HEK293 (cell line): Measurements from ENCODE around the gene KLHDC7B.

Source experiments
- CTCF ChIA-PET: fragments of 350-600 bp; formaldehyde crosslinking; extraction: SDS; loops from one replicate; lab custom pipeline; 2021; ENCODE audit warnings: antibody characterized with exemption; lab: Yijun Ruan, JAX
- POLR2A ChIA-PET: fragments of 300-600 bp; formaldehyde crosslinking; extraction: SDS; loops from one replicate; lab custom pipeline; 2020; ENCODE audit warnings: antibody characterized with exemption, inconsistent platforms; lab: Yijun Ruan, JAX
- H3K27ac ChIP-seq: fragments of 200-500 bp; sonication (Bioruptor generic); 2 replicates; pipeline ENCODE4 v1.5.1; 2014; ENCODE audit warnings: low read depth, low read length, control low read depth, inconsistent platforms; ENCODE audit errors: extremely low read depth
- H3K36me3 ChIP-seq, 2 experiments: fragments of 200-500 bp in 1 of 2; sonication (Bioruptor generic) in 1 of 2; 1 replicate in 1 of 2; 2 replicates in 1 of 2; pipeline ENCODE4 v1.5.1; 2014 to 2017; ENCODE audit warnings: inconsistent platforms in 2 of 2, low read length in 2 of 2; ENCODE audit not compliant: control insufficient read depth in 2 of 2, insufficient read depth in 1 of 2
- H3K4me1 ChIP-seq: fragments of 200-500 bp; sonication (Bioruptor generic); 2 replicates; pipeline ENCODE4 v1.5.1; 2014; ENCODE audit warnings: mild to moderate bottlenecking, low read length, inconsistent platforms; ENCODE audit not compliant: control insufficient read depth, insufficient read depth
- H3K4me3 ChIP-seq: 2 replicates; pipeline ENCODE4 v1.5.1; 2011; ENCODE audit warnings: low read depth, mild to moderate bottlenecking, control low read depth, low read length, moderate library complexity
- H3K9me3 ChIP-seq: fragments of 200-500 bp; sonication (Bioruptor generic); 2 replicates; pipeline ENCODE4 v1.5.1; 2014; ENCODE audit warnings: low read depth, low read length, inconsistent platforms; ENCODE audit not compliant: control insufficient read depth, insufficient read depth
- GLIS1 ChIP-seq: fragments of 450-650 bp; formaldehyde crosslinking; IDR thresholded peaks from 2 replicates; pipeline ENCODE4 v1.5.1; 2016; ENCODE audit warnings: missing biosample characterization, missing genetic modification characterization
- GLIS2 ChIP-seq: fragments of 450-650 bp; formaldehyde crosslinking; IDR thresholded peaks from 2 replicates; pipeline ENCODE4 v1.5.1; 2016; ENCODE audit warnings: missing biosample characterization, missing genetic modification characterization
- MZF1 ChIP-seq: fragments of 450-650 bp; formaldehyde crosslinking; IDR thresholded peaks from 2 replicates; pipeline ENCODE4 v1.5.1; 2017; ENCODE audit warnings: missing biosample characterization, missing genetic modification characterization, borderline replicate concordance
- PBX3 ChIP-seq: sonication (generic); formaldehyde crosslinking; IDR thresholded peaks from 2 replicates; pipeline ENCODE4 v1.8.1; 2022; ENCODE audit warnings: mild to moderate bottlenecking, moderate library complexity, missing genetic modification reagents
- SP2 ChIP-seq: fragments of 450-650 bp; formaldehyde crosslinking; IDR thresholded peaks from 2 replicates; pipeline ENCODE4 v1.5.1; 2016; ENCODE audit warnings: missing biosample characterization, missing genetic modification characterization
- ZFHX2 ChIP-seq: fragments of 450-650 bp; formaldehyde crosslinking; conservative IDR thresholded peaks from 2 replicates; pipeline ENCODE4 v1.5.1; 2016; ENCODE audit warnings: missing biosample characterization, missing genetic modification characterization
- ZIC2 ChIP-seq: fragments of 450-650 bp; formaldehyde crosslinking; IDR thresholded peaks from 2 replicates; pipeline ENCODE4 v1.5.1; 2016; ENCODE audit warnings: missing biosample characterization, missing genetic modification characterization
- ZNF112 ChIP-seq: fragments of 450-650 bp; formaldehyde crosslinking; IDR thresholded peaks from 2 replicates; pipeline ENCODE4 v1.5.0; 2017; ENCODE audit warnings: missing biosample characterization, missing genetic modification characterization
- ZNF169 ChIP-seq: fragments of 450-650 bp; formaldehyde crosslinking; IDR thresholded peaks from 2 replicates; pipeline ENCODE4 v1.5.1; 2016; ENCODE audit warnings: missing biosample characterization, missing genetic modification characterization
- ZNF184 ChIP-seq: fragments of 450-650 bp; IDR thresholded peaks from 2 replicates; pipeline ENCODE4 v1.5.1; 2018; ENCODE audit warnings: missing biosample characterization, mild to moderate bottlenecking, missing genetic modification characterization
- ZNF2 ChIP-seq: fragments of 450-650 bp; formaldehyde crosslinking; IDR thresholded peaks from 2 replicates; pipeline ENCODE4 v1.5.1; 2016; ENCODE audit warnings: missing biosample characterization, missing genetic modification characterization
- ZNF274 ChIP-seq, 2 experiments: fragments of 200-500 bp in 1 of 2; fragments of 450-650 bp in 1 of 2; sonication (Bioruptor generic) in 1 of 2; formaldehyde crosslinking in 1 of 2; IDR thresholded peaks; 2 replicates each; pipeline versions ENCODE4 v1.5.1 to v1.6.1; 2014 to 2016; ENCODE audit warnings: borderline replicate concordance in 1 of 2, inconsistent platforms in 1 of 2, low read length in 1 of 2, missing biosample characterization in 1 of 2, missing genetic modification characterization in 1 of 2
- ZNF280C ChIP-seq: fragments of 450-650 bp; formaldehyde crosslinking; IDR thresholded peaks from 2 replicates; pipeline ENCODE4 v1.5.1; 2016; ENCODE audit warnings: missing biosample characterization, missing genetic modification characterization
- ZNF423 ChIP-seq: fragments of 450-650 bp; formaldehyde crosslinking; IDR thresholded peaks from 2 replicates; pipeline ENCODE4 v1.5.1; 2016; ENCODE audit warnings: missing biosample characterization, missing genetic modification characterization
- ZNF621 ChIP-seq: fragments of 450-650 bp; formaldehyde crosslinking; IDR thresholded peaks from 2 replicates; pipeline ENCODE4 v1.5.1; 2017; ENCODE audit warnings: missing biosample characterization, missing genetic modification characterization
- ZSCAN16 ChIP-seq: fragments of 450-650 bp; formaldehyde crosslinking; IDR thresholded peaks from 2 replicates; pipeline ENCODE4 v1.5.1; 2016; ENCODE audit warnings: missing biosample characterization, missing genetic modification characterization

The KLHDC7B gene

GRCh38 chr22:50520826-50521453, 24.8 kb upstream of the KLHDC7B start:
- POLR2A ChIA-PET: interaction anchor here (5.3 kb wide), 1 partner anchor 12 kb away, joined by 189 read pairs; the partner anchor contains the start of genes LMF2 and NCAPH2
- Histone ChIP-seq H3K36me3 (peaks cover 0 to 80% of the 10 kb centered on the region in 2 experiments; a peak in 2 of 3 replicates), H3K27ac (no peak overlapping the region), H3K4me1 (no peaks in the 10 kb centered on the region)
- CTCF ChIA-PET: no interaction called here
- TF ChIP-seq ZNF2 (tag by site-specific recombination): no peak
- peak; percentile 40; the same call in 1 of the 2 replicates for TF ChIP-seq GLIS1
- TF ChIP-seq SP2: no peak
- no peak for TF ChIP-seq ZNF112 (tag by site-specific recombination)
- TF ChIP-seq ZNF274 (IDR thresholded peaks at IDR 0.05; ENCODE audit: low read length): no peak
- no peak for TF ChIP-seq ZNF274 (tag by site-specific recombination; IDR thresholded peaks at IDR 0.05; ENCODE audit: borderline replicate concordance)
- no peak for TF ChIP-seq ZNF423
- no peak for TF ChIP-seq ZNF280C
- no peak for TF ChIP-seq ZSCAN16
- TF ChIP-seq, all 188 proteins: peak for 1
- H3K9me3 ChIP-seq: no peaks in the 10 kb centered on the region
- no peak overlapping the region for H3K4me3 ChIP-seq

- Histone ChIP-seq H3K9me3 (no peaks in the 10 kb centered on the region), H3K36me3 (peaks cover 0 to 73% of the 10 kb centered on the region in 2 experiments; a peak in 2 of 3 replicates), H3K4me1 (no peaks in the 10 kb centered on the region; the same call in 1 of the 2 replicates), H3K27ac (no peak overlapping the region; the same call in 1 of the 2 replicates), H3K4me3 (no peak overlapping the region)
- no peak for TF ChIP-seq ZNF621 (tag by site-specific recombination)
- no peak for TF ChIP-seq ZNF184 (tag by site-specific recombination)
- no peak for TF ChIP-seq ZNF169 (tag by site-specific recombination)
- peak; percentile 10; the same call in 1 of the 2 replicates for TF ChIP-seq ZFHX2 (tag by site-specific recombination)
- CTCF ChIA-PET: no interaction called here
- POLR2A ChIA-PET: interaction anchor here (5.3 kb wide), 1 partner anchor 13 kb away, joined by 189 read pairs; the partner anchor contains the start of genes LMF2 and NCAPH2
These were observed 24.0 kb upstream of the KLHDC7B start for GRCh38 chr22:50521710-50522109.

GRCh38 chr22:50522208-50522805, 23.4 kb upstream of the KLHDC7B start:
- Histone ChIP-seq H3K36me3 (peaks cover 0 to 67% of the 10 kb centered on the region in 2 experiments; a peak in 2 of 3 replicates), H3K9me3 (no peaks in the 10 kb centered on the region), H3K27ac (no peak overlapping the region), H3K4me1 (no peaks in the 10 kb centered on the region; the same call in 1 of the 2 replicates), H3K4me3 (no peak overlapping the region)
- TF ChIP-seq ZIC2: 0 out of 2 replicates have a peak, but pooled peaks have one; percentile 15
- TF ChIP-seq GLIS2 (tag by site-specific recombination): peak; percentile 28; the same call in 1 of the 2 replicates
- no peak for TF ChIP-seq MZF1 (tag by site-specific recombination)
- TF ChIP-seq PBX3 (CRISPR knock-in tag): 0 out of 2 replicates have a peak, but pooled peaks have one; percentile 4
- POLR2A ChIA-PET: interaction anchor here (0.8 to 5.3 kb wide), 4 partner anchors 13 to 60 kb away, joined by 3 to 189 read pairs (median 4); partner anchors contain the start of genes CHKB, LMF2 and NCAPH2
- CTCF ChIA-PET: interaction anchor here (0.7 to 1.2 kb wide), 2 partner anchors 41 to 247 kb away, joined by 3 to 5 read pairs; partner anchors contain the start of gene SYCE3
